Endothelial cell of umbilical vein (primary cell): ENCODE data around the gene MEP1B.

Experiments
- FOS ChIP-seq: IDR thresholded peaks from 2 replicates; pipeline ENCODE4 v1.6.1; 2011; ENCODE audit warnings: mild to moderate bottlenecking, low read length, moderate library complexity, borderline replicate concordance; ENCODE audit not compliant: insufficient read depth
- JUN ChIP-seq: IDR thresholded peaks from 2 replicates; pipeline ENCODE4 v1.6.1; 2011; ENCODE audit warnings: borderline replicate concordance, low read depth; ENCODE audit not compliant: insufficient read length, insufficient read depth
- POLR2AphosphoS5 ChIP-seq: IDR thresholded peaks from 2 replicates; pipeline ENCODE4 v1.6.1; 2012; ENCODE audit warnings: low read depth, mild to moderate bottlenecking, control low read depth, low read length, moderate library complexity; ENCODE audit not compliant: insufficient read depth

GRCh38 chr18:32152705-32153448 lies 37.0 kb upstream of the MEP1B start:
- no peak for TF ChIP-seq FOS
- no peak for TF ChIP-seq POLR2AphosphoS5
- no peak for TF ChIP-seq JUN
